Choroid plexus epithelial cell (primary cell): Measurements from ENCODE around the gene CDKN1C.

ENCODE experiments used
- DNase-seq: peaks from one replicate; pipeline ENCODE4 v3.0.0-alpha.2; 2010; ENCODE audit warnings: low read depth
- H3K4me3 ChIP-seq: 2 replicates; pipeline ENCODE4 v1.5.1; 2011; ENCODE audit warnings: low read depth, mild to moderate bottlenecking, control low read depth, low read length, moderate library complexity
- TF ChIP-seq, protein P1 (sequence below): conservative IDR thresholded peaks from 2 replicates; pipeline ENCODE4 v1.5.1; 2011; ENCODE audit warnings: low read depth, mild to moderate bottlenecking, control low read depth, inconsistent platforms, low read length, moderate library complexity

The CDKN1C gene

GRCh38 chr11:2844116-2844842 is 41.3 kb downstream of the CDKN1C start:
- H3K4me3 ChIP-seq = no peak overlapping the region
- TF ChIP-seq, protein P1, sequence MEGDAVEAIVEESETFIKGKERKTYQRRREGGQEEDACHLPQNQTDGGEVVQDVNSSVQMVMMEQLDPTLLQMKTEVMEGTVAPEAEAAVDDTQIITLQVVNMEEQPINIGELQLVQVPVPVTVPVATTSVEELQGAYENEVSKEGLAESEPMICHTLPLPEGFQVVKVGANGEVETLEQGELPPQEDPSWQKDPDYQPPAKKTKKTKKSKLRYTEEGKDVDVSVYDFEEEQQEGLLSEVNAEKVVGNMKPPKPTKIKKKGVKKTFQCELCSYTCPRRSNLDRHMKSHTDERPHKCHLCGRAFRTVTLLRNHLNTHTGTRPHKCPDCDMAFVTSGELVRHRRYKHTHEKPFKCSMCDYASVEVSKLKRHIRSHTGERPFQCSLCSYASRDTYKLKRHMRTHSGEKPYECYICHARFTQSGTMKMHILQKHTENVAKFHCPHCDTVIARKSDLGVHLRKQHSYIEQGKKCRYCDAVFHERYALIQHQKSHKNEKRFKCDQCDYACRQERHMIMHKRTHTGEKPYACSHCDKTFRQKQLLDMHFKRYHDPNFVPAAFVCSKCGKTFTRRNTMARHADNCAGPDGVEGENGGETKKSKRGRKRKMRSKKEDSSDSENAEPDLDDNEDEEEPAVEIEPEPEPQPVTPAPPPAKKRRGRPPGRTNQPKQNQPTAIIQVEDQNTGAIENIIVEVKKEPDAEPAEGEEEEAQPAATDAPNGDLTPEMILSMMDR = no peak
- no peak for DNase-seq

- DNase-seq = no peak
- TF ChIP-seq, protein P1 = no peak
- no peak overlapping the region for H3K4me3 ChIP-seq
Measured at GRCh38 chr11:2843551-2843950, 42.0 kb downstream of the CDKN1C start.

DNA sequence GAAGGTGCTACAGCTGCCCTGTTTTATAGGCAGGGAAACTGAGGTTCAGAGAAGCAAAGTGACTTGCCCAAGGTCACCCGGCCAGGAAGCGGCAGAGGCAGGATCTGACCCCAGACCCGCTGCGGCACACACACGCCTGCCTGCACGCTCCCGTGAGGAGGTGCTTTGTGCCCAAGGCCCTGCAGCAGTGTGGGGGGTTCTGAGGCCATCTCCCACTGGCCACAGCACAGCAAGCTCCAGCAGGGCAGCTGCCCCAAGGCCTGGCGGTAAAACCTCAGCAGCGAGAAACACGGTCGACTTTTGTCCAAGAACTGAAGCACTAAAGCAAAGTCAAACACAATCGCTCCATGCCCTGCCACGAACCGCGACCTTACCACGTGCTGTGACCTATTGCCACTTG is 42.7 kb downstream of the CDKN1C start:
- no peak overlapping the region for H3K4me3 ChIP-seq
- TF ChIP-seq, protein P1 = no peak
- no peak for DNase-seq

GRCh38 chr11:2841411-2842190 is 44.0 kb downstream of the CDKN1C start:
- no peak overlapping the region for H3K4me3 ChIP-seq
- no peak for DNase-seq
- TF ChIP-seq, protein P1 = no peak

DNA sequence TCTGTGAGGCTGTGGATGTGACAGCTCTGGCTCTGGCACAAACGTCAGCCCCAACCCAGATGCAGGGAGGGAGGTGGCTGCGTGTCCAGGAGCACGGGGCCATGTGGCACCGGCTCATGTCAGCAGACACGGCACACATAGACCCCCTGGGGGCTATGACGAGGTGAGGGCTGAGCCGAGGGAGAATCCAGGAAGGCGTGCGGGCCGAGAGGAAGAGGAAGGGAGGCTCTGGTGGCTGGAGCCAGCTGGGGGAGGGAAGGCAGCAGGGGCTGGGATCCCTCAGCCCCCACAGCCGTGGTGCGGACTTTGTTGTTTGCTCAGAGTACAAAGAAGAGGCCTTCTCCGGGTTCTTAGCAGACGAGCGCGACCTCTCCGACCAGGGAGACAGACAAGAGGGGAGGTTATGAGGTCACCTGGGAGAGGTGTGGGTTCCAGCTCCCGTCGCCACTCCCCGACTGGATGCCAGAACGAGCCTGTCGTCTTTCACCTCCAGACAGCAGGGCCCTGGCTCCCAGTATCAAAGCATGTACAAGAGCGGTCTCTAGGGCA is 46.1 kb downstream of the CDKN1C start:
- no peak overlapping the region for H3K4me3 ChIP-seq
- TF ChIP-seq, protein P1 = no peak
- no peak for DNase-seq

DNA sequence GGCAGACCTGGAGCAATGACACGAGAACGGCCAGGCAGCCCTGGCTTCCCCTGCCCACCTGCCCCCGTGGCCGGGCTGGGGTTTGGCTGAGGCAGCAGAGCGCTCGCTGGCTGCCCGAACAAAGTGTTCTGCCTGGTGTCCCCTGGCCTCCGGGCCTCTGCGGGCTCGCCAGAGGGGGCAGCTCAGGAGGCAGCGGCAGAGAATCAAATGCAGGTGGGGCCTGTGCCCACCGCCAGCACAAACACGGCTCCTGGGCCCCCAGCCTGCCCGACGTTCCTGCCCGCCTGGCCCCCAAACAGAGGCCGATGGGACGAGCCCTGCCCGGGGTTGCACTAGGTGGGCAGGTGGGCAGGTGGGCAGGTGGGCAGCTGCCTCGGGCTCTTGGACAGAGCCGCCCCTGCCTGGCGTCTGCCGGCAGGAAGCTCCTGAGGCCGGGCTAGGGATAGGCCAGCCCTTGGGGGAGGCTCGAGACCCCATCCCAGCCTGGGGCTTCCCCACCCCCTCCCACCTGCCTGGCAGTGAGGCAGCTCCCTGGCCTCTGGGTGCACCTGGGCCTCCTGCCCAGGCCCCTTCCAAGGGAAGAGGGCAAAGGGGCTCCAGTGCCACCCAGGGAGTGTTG is 46.8 kb downstream of the CDKN1C start:
- H3K4me3 ChIP-seq = no peak overlapping the region
- TF ChIP-seq, protein P1 = no peak
- DNase-seq = no peak
